Liver (tissue), 9 donors: Measurements from ENCODE around the gene GTF2H3. TPM values are rescaled to one million over a fixed set of nuclear protein-coding genes. Genes with fewer than 3 reads are reported as not detected.

Experiments used
- DNase-seq: peaks from one replicate; pipeline ENCODE4 v3.0.0-alpha.2; 2017; ENCODE audit warnings: low spot score
- H3K27ac ChIP-seq, 2 donors: one replicate each; pipeline ENCODE4 v1.7.0; 2013; ENCODE audit warnings: inconsistent platforms in 2 of 2, low read length in 2 of 2, control low read depth in 1 of 2, low read depth in 1 of 2, mild to moderate bottlenecking in 1 of 2
- H3K27me3 ChIP-seq, 4 donors: one replicate each; pipeline versions ENCODE4 v1.6.1 to v1.7.0; 2013; ENCODE audit warnings: low read length in 3 of 4, inconsistent platforms in 1 of 4, mild to moderate bottlenecking in 1 of 4, moderate library complexity in 1 of 4; ENCODE audit not compliant: control insufficient read depth in 4 of 4, insufficient read depth in 4 of 4
- H3K36me3 ChIP-seq, 4 donors: one replicate each; pipeline versions ENCODE4 v1.6.1 to v1.7.0; 2013; ENCODE audit warnings: low read length in 3 of 4, mild to moderate bottlenecking in 3 of 4, low read depth in 1 of 4, moderate library complexity in 1 of 4; ENCODE audit not compliant: control insufficient read depth in 4 of 4, insufficient read depth in 3 of 4
- H3K4me1 ChIP-seq, 4 donors: one replicate each; pipeline versions ENCODE4 v1.6.1 to v1.7.0; 2013; ENCODE audit warnings: low read length in 3 of 4, mild to moderate bottlenecking in 3 of 4, moderate library complexity in 1 of 4; ENCODE audit not compliant: control insufficient read depth in 4 of 4, insufficient read depth in 4 of 4
- H3K4me3 ChIP-seq, 3 donors: one replicate each; pipeline versions ENCODE4 v1.6.1 to v1.7.0; 2013; ENCODE audit warnings: low read length in 3 of 3, control low read depth in 1 of 3, low read depth in 1 of 3, mild to moderate bottlenecking in 1 of 3
- H3K9ac ChIP-seq, 2 donors: one replicate each; pipeline ENCODE4 v1.7.0; 2013; ENCODE audit warnings: low read length in 2 of 2, mild to moderate bottlenecking in 2 of 2, moderate library complexity in 2 of 2, control low read depth in 1 of 2, low read depth in 1 of 2
- H3K9me3 ChIP-seq, 4 donors: one replicate each; pipeline versions ENCODE4 v1.6.1 to v1.7.0; 2013; ENCODE audit warnings: low read length in 3 of 4; ENCODE audit not compliant: control insufficient read depth in 4 of 4
- EGR1 ChIP-seq, 2 donors: IDR thresholded peaks; 2 replicates each; pipeline ENCODE4 v1.6.1; 2016 to 2018; ENCODE audit warnings: antibody characterized with exemption in 2 of 2, low read depth in 2 of 2
- FOXA1 ChIP-seq: IDR thresholded peaks from 2 replicates; pipeline ENCODE4 v1.6.1; 2016; ENCODE audit warnings: antibody characterized with exemption
- FOXA2 ChIP-seq: IDR thresholded peaks from 2 replicates; pipeline ENCODE4 v1.6.1; 2016; ENCODE audit warnings: antibody characterized with exemption
- GABPA ChIP-seq, 2 donors: IDR thresholded peaks in 1 of 2; conservative IDR thresholded peaks in 1 of 2; 2 replicates each; pipeline ENCODE4 v1.6.1; 2016; ENCODE audit warnings: antibody characterized with exemption in 2 of 2, mild to moderate bottlenecking in 1 of 2, moderate library complexity in 1 of 2
- HNF4A ChIP-seq, 2 donors: conservative IDR thresholded peaks; 2 replicates each; pipeline ENCODE4 v1.6.1; 2016; ENCODE audit warnings: antibody characterized with exemption in 2 of 2, mild to moderate bottlenecking in 2 of 2
- HNF4G ChIP-seq: IDR thresholded peaks from 2 replicates; pipeline ENCODE4 v1.6.1; 2016; ENCODE audit warnings: antibody characterized with exemption
- JUND ChIP-seq, 2 donors: IDR thresholded peaks; 2 replicates each; pipeline ENCODE4 v1.6.1; 2016; ENCODE audit warnings: antibody characterized with exemption in 2 of 2
- MAX ChIP-seq: IDR thresholded peaks from 2 replicates; pipeline ENCODE4 v1.6.1; 2016; ENCODE audit warnings: antibody characterized with exemption
- NR2F2 ChIP-seq: IDR thresholded peaks from 2 replicates; pipeline ENCODE4 v1.6.1; 2016; ENCODE audit warnings: antibody characterized with exemption
- RAD21 ChIP-seq, 2 donors: IDR thresholded peaks; 2 replicates each; pipeline ENCODE4 v1.6.1; 2016; ENCODE audit warnings: antibody characterized with exemption in 2 of 2, mild to moderate bottlenecking in 2 of 2
- RXRA ChIP-seq, 2 donors: IDR thresholded peaks; 2 replicates each; pipeline ENCODE4 v1.6.1; 2017 to 2018; ENCODE audit warnings: antibody characterized with exemption in 2 of 2, mild to moderate bottlenecking in 1 of 2
- SP1 ChIP-seq: IDR thresholded peaks from 2 replicates; pipeline ENCODE4 v1.6.1; 2018; ENCODE audit warnings: antibody characterized with exemption, mild to moderate bottlenecking
- TAF1 ChIP-seq: conservative IDR thresholded peaks from 2 replicates; pipeline ENCODE4 v1.6.1; 2016; ENCODE audit warnings: antibody characterized with exemption, mild to moderate bottlenecking
- YY1 ChIP-seq: IDR thresholded peaks from 2 replicates; pipeline ENCODE4 v1.6.1; 2016; ENCODE audit warnings: antibody characterized with exemption, mild to moderate bottlenecking
- WGBS: extraction: QIAGEN DNeasy Blood & Tissue Kit; methylation state at CpG from one replicate; pipeline ENCODE4 v1.1.7; 2013; 5-methylcytosine and 5-hydroxymethylcytosine counted together
- polyA plus RNA-seq, 2 donors: library from polyadenylated mRNA; stranded (reverse) in 1 of 2; unstranded in 1 of 2; fragments of 200-250 nt in 1 of 2; fragments of >200 nt in 1 of 2; fragmentation: Nextera tagmentation in 1 of 2; extraction: Ambion mirVana in 1 of 2; gene quantifications; one replicate each; pipeline versions ENCODE4 v1.2.1 to v1.2.3, GENCODE V29; 2013 to 2015
- total RNA-seq, 2 donors: library from RNA; depleted of rRNA; stranded (reverse); fragments of >200 nt; gene quantifications; one replicate each; pipeline ENCODE4 v1.2.3, GENCODE V29; 2014
- TF ChIP-seq, protein P1 (sequence below): IDR thresholded peaks from 2 replicates; pipeline ENCODE4 v1.6.1; 2016; ENCODE audit warnings: antibody characterized with exemption
- TF ChIP-seq, protein P2 (sequence below): IDR thresholded peaks from 2 replicates; pipeline ENCODE4 v1.6.1; 2016; ENCODE audit warnings: antibody characterized with exemption, mild to moderate bottlenecking
- TF ChIP-seq, protein P3 (sequence below): IDR thresholded peaks from 2 replicates; pipeline ENCODE4 v1.6.1; 2016; ENCODE audit warnings: antibody characterized with exemption
- TF ChIP-seq, protein P4 (sequence below): fragments of 150-350 bp; IDR thresholded peaks from 2 replicates; pipeline ENCODE4 v1.5.1; 2017; ENCODE audit warnings: improper control_type of control experiment, low read depth, low read length; ENCODE audit not compliant: missing input control
- donor health status: healthy.
- donor health status: healthy.
- donor health status: healthy.
- donor health status: healthy.
- donor health status: healthy.

The GTF2H3 gene
- total RNA-seq (10 to 100 TPM; 18.1 to 18.3 TPM), polyA plus RNA-seq (1 to 10 TPM; 5.8 to 8.4 TPM)

DNA sequence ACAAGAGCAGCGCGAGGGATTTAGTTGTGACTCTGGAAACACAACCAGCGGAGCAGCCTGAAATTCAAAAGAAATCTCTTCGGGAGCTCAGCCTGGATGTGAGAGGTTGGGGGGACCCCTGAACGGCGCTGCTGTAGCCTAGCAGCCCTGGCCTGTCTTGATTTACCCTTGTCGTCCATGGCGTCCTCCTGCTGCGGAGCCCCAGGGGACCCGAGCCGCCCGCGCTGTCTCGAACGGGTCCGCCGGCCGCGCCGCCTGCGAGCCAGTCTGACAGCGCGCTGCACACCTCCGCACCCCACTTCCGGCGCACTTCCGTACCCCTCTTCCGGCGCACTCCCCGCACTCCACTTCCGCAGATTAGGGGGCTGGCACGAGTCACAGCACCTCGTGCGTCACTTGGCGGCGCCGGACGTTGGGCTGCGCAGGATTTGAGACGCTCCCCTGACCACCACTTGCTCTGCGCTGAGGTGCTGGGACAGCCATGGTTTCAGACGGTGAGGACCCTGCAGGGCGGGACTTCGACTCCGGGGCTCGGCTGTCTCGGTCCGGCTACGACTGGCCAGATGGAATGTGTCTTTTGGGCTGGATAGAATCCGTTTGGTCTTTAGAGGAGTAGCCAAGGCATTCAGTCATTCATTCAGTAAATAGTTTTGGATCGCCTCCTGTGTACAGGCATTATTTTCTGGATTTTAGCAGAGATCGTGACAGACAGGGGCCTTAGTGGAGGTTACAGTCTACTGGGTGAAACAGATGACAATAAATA, at the start of gene GTF2H3, which contains the start of gene EIF2B1:
Gene GTF2H3 (plus strand): TSS at position 451 of the 763 bp plus-strand sequence. CDS start 31 bp downstream, at position 482.
Gene EIF2B1 (minus strand): TSS at position 308 of the 763 bp plus-strand sequence. CDS start 129 bp downstream, at position 179.
- peak within 1 kb of the TSS; percentile 92 for H3K9ac ChIP-seq
- H3K36me3 ChIP-seq, result peaks cover 8 to 26% (median 18%) of the 10 kb centered on the region in 4 donors
- H3K4me1 ChIP-seq, result peaks cover 0 to 22% (median 16%) of the 10 kb centered on the region in 4 donors
- under 1% methylated on average over 52 of the region's 52 CpGs for WGBS
- peak; percentile 95 for DNase-seq
- no peaks in the 10 kb centered on the region for H3K27me3 ChIP-seq
- H3K27ac ChIP-seq, result peak within 1 kb of the TSS; percentile 72 to 75
- TF ChIP-seq TAF1 (peak; percentile 86), YY1 (peak; percentile 88), FOXA1 (peak; percentile 16), FOXA2 (no peak), HNF4G (no peak), NR2F2 (no peak), RAD21 (IDR thresholded peaks at IDR 0.05) (peak in 1 of 2 donors; percentile 9), JUND (IDR thresholded peaks at IDR 0.05) (no peak), GABPA (IDR thresholded peaks at IDR 0.05 in 1 of 2, conservative IDR thresholded peaks at IDR 0.05 in 1 of 2) (peak; percentile 97 to 100), MAX (peak; percentile 96), EGR1 (IDR thresholded peaks at IDR 0.05; ENCODE audit: low read depth in 2 of 2) (peak; percentile 80 to 87), SP1 (peak; percentile 67), HNF4A (conservative IDR thresholded peaks at IDR 0.05) (no peak), RXRA (IDR thresholded peaks at IDR 0.05) (peak in 1 of 2 donors; percentile 32)
- TF ChIP-seq, protein P1, sequence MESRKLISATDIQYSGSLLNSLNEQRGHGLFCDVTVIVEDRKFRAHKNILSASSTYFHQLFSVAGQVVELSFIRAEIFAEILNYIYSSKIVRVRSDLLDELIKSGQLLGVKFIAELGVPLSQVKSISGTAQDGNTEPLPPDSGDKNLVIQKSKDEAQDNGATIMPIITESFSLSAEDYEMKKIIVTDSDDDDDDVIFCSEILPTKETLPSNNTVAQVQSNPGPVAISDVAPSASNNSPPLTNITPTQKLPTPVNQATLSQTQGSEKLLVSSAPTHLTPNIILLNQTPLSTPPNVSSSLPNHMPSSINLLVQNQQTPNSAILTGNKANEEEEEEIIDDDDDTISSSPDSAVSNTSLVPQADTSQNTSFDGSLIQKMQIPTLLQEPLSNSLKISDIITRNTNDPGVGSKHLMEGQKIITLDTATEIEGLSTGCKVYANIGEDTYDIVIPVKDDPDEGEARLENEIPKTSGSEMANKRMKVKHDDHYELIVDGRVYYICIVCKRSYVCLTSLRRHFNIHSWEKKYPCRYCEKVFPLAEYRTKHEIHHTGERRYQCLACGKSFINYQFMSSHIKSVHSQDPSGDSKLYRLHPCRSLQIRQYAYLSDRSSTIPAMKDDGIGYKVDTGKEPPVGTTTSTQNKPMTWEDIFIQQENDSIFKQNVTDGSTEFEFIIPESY, result peak; percentile 62
- TF ChIP-seq, protein P2, sequence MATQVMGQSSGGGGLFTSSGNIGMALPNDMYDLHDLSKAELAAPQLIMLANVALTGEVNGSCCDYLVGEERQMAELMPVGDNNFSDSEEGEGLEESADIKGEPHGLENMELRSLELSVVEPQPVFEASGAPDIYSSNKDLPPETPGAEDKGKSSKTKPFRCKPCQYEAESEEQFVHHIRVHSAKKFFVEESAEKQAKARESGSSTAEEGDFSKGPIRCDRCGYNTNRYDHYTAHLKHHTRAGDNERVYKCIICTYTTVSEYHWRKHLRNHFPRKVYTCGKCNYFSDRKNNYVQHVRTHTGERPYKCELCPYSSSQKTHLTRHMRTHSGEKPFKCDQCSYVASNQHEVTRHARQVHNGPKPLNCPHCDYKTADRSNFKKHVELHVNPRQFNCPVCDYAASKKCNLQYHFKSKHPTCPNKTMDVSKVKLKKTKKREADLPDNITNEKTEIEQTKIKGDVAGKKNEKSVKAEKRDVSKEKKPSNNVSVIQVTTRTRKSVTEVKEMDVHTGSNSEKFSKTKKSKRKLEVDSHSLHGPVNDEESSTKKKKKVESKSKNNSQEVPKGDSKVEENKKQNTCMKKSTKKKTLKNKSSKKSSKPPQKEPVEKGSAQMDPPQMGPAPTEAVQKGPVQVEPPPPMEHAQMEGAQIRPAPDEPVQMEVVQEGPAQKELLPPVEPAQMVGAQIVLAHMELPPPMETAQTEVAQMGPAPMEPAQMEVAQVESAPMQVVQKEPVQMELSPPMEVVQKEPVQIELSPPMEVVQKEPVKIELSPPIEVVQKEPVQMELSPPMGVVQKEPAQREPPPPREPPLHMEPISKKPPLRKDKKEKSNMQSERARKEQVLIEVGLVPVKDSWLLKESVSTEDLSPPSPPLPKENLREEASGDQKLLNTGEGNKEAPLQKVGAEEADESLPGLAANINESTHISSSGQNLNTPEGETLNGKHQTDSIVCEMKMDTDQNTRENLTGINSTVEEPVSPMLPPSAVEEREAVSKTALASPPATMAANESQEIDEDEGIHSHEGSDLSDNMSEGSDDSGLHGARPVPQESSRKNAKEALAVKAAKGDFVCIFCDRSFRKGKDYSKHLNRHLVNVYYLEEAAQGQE, result peak; percentile 59
- TF ChIP-seq, protein P3, sequence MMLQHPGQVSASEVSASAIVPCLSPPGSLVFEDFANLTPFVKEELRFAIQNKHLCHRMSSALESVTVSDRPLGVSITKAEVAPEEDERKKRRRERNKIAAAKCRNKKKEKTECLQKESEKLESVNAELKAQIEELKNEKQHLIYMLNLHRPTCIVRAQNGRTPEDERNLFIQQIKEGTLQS, result no peak
- TF ChIP-seq, protein P4, sequence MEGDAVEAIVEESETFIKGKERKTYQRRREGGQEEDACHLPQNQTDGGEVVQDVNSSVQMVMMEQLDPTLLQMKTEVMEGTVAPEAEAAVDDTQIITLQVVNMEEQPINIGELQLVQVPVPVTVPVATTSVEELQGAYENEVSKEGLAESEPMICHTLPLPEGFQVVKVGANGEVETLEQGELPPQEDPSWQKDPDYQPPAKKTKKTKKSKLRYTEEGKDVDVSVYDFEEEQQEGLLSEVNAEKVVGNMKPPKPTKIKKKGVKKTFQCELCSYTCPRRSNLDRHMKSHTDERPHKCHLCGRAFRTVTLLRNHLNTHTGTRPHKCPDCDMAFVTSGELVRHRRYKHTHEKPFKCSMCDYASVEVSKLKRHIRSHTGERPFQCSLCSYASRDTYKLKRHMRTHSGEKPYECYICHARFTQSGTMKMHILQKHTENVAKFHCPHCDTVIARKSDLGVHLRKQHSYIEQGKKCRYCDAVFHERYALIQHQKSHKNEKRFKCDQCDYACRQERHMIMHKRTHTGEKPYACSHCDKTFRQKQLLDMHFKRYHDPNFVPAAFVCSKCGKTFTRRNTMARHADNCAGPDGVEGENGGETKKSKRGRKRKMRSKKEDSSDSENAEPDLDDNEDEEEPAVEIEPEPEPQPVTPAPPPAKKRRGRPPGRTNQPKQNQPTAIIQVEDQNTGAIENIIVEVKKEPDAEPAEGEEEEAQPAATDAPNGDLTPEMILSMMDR, result no peak
- H3K4me3 ChIP-seq, result peak within 1 kb of the TSS; percentile 68 to 100 (median 88)
- H3K9me3 ChIP-seq, result no peaks in the 10 kb centered on the region
